ENCODE data around the gene LHPP.
A peak's percentile ranks its signal among the peaks of the same experiment; 100 is the strongest.

Gene LHPP

GRCh38 chr10:124482876-124483275, 21.3 kb downstream of the LHPP start:
- peaks cover 18% of the 10 kb centered on the region for H3K4me1 ChIP-seq (ENCODE audit: insufficient read depth, insufficient read length)
- DNase-seq (ENCODE audit: low read depth, low spot score) = no peak
- TF ChIP-seq ZNF274 (IDR thresholded peaks at IDR 0.05; ENCODE audit: low read depth, low read length) (no peak), SUZ12 (IDR thresholded peaks at IDR 0.05; ENCODE audit: extremely low read depth, insufficient read depth, insufficient read length) (no peak), YY1 (IDR thresholded peaks at IDR 0.05; ENCODE audit: insufficient read depth, insufficient read length) (no peak)
- H3K36me3 ChIP-seq (ENCODE audit: insufficient read depth, insufficient read length, low read length) = peaks cover 4% of the 10 kb centered on the region
- no peaks in the 10 kb centered on the region for H3K27me3 ChIP-seq (ENCODE audit: insufficient read depth, insufficient read length)
- H3K4me3 ChIP-seq (ENCODE audit: insufficient read length, low read depth) = no peak overlapping the region
- H3K9ac ChIP-seq (ENCODE audit: insufficient read length, low read depth) = no peak overlapping the region
- peaks cover 14% of the 10 kb centered on the region; the same call in 1 of the 2 replicates for H3K9me3 ChIP-seq (ENCODE audit: insufficient read depth, low read length)

DNA sequence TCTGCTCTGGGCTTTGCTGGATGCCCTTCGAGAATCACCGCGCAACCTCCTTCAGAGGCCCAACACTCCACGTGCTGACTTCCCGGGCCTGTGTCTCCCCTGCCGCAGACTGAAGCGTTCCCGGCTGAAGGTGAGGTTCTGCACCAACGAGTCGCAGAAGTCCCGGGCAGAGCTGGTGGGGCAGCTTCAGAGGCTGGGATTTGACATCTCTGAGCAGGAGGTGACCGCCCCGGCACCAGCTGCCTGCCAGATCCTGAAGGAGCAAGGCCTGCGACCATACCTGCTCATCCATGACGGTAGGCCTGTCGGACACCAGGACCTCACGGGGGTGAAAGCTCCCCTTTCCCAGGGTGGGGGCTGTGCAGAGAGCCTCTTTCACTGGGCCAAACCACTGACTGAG, 22.4 kb downstream of the LHPP start:
- no peak overlapping the region for H3K4me3 ChIP-seq (ENCODE audit: insufficient read length, low read depth)
- H3K27me3 ChIP-seq (ENCODE audit: insufficient read depth, insufficient read length) = no peaks in the 10 kb centered on the region
- no peak overlapping the region for H3K9ac ChIP-seq (ENCODE audit: insufficient read length, low read depth)
- DNase-seq (ENCODE audit: low read depth, low spot score) = no peak
- peaks cover 10% of the 10 kb centered on the region for H3K4me1 ChIP-seq (ENCODE audit: insufficient read depth, insufficient read length)
- peaks cover 14% of the 10 kb centered on the region; the same call in 1 of the 2 replicates for H3K9me3 ChIP-seq (ENCODE audit: insufficient read depth, low read length)
- TF ChIP-seq SUZ12 (IDR thresholded peaks at IDR 0.05; ENCODE audit: extremely low read depth, insufficient read depth, insufficient read length) (no peak), YY1 (IDR thresholded peaks at IDR 0.05; ENCODE audit: insufficient read depth, insufficient read length) (no peak), ZNF274 (IDR thresholded peaks at IDR 0.05; ENCODE audit: low read depth, low read length) (no peak)
- H3K36me3 ChIP-seq (ENCODE audit: insufficient read depth, insufficient read length, low read length) = peaks cover 8% of the 10 kb centered on the region

- DNase-seq (ENCODE audit: low read depth, low spot score) = no peak
- Histone ChIP-seq H3K27me3 (ENCODE audit: insufficient read depth, insufficient read length) (no peaks in the 10 kb centered on the region), H3K4me1 (ENCODE audit: insufficient read depth, insufficient read length) (peaks cover 6% of the 10 kb centered on the region), H3K4me3 (ENCODE audit: insufficient read length, low read depth) (no peak overlapping the region), H3K9ac (ENCODE audit: insufficient read length, low read depth) (no peak overlapping the region), H3K9me3 (ENCODE audit: insufficient read depth, low read length) (peaks cover 14% of the 10 kb centered on the region; the same call in 1 of the 2 replicates), H3K36me3 (ENCODE audit: insufficient read depth, insufficient read length, low read length) (peaks cover 8% of the 10 kb centered on the region)
- TF ChIP-seq ZNF274 (IDR thresholded peaks at IDR 0.05; ENCODE audit: low read depth, low read length) (no peak), YY1 (IDR thresholded peaks at IDR 0.05; ENCODE audit: insufficient read depth, insufficient read length) (no peak), SUZ12 (IDR thresholded peaks at IDR 0.05; ENCODE audit: extremely low read depth, insufficient read depth, insufficient read length) (no peak)
These were observed 23.0 kb downstream of the LHPP start for GRCh38 chr10:124484661-124485060.

- H3K4me3 ChIP-seq (ENCODE audit: insufficient read length, low read depth) = no peak overlapping the region
- DNase-seq (ENCODE audit: low read depth, low spot score) = no peak
- peaks cover 14% of the 10 kb centered on the region; the same call in 1 of the 2 replicates for H3K9me3 ChIP-seq (ENCODE audit: insufficient read depth, low read length)
- TF ChIP-seq ZNF274 (IDR thresholded peaks at IDR 0.05; ENCODE audit: low read depth, low read length) = no peak
- TF ChIP-seq YY1 (IDR thresholded peaks at IDR 0.05; ENCODE audit: insufficient read depth, insufficient read length) = no peak
- H3K27me3 ChIP-seq (ENCODE audit: insufficient read depth, insufficient read length) = no peaks in the 10 kb centered on the region
- peaks cover 16% of the 10 kb centered on the region for H3K36me3 ChIP-seq (ENCODE audit: insufficient read depth, insufficient read length, low read length)
- no peak overlapping the region for H3K9ac ChIP-seq (ENCODE audit: insufficient read length, low read depth)
- H3K4me1 ChIP-seq (ENCODE audit: insufficient read depth, insufficient read length) = peaks cover 1% of the 10 kb centered on the region
These were observed 25.0 kb downstream of the LHPP start for GRCh38 chr10:124486635-124487034.

DNA sequence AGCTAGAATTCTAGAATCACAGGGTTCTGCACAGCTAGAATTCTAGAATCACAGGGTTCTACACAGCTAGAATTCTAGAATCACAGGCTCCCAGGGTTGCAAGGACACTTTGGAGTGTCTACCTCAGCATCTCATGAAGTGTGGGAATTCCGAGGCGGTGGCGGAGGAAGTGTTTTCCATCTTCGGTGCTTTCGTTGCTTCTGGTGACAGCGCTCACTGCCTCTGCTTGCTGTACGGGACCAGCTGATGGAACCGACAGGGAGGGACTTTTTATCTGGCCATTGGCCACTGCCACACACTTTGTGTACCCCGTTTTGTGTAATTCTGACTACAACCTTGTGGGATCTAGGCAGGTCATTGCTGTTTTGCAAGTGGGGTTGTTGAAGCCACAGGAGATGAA, 29.5 kb downstream of the LHPP start:
- H3K4me3 ChIP-seq (ENCODE audit: insufficient read length, low read depth) = no peak overlapping the region
- no peak for TF ChIP-seq YY1 (IDR thresholded peaks at IDR 0.05; ENCODE audit: insufficient read depth, insufficient read length)
- no peak for TF ChIP-seq ZNF274 (IDR thresholded peaks at IDR 0.05; ENCODE audit: low read depth, low read length)
- no peak for TF ChIP-seq SUZ12 (IDR thresholded peaks at IDR 0.05; ENCODE audit: extremely low read depth, insufficient read depth, insufficient read length)
- DNase-seq (ENCODE audit: low read depth, low spot score) = no peak
- no peaks in the 10 kb centered on the region for H3K27me3 ChIP-seq (ENCODE audit: insufficient read depth, insufficient read length)
- H3K4me1 ChIP-seq (ENCODE audit: insufficient read depth, insufficient read length) = peaks cover 2% of the 10 kb centered on the region
- peaks cover 11% of the 10 kb centered on the region; the same call in 1 of the 2 replicates for H3K9me3 ChIP-seq (ENCODE audit: insufficient read depth, low read length)
- H3K9ac ChIP-seq (ENCODE audit: insufficient read length, low read depth) = no peak overlapping the region
- peaks cover 12% of the 10 kb centered on the region for H3K36me3 ChIP-seq (ENCODE audit: insufficient read depth, insufficient read length, low read length)

GRCh38 chr10:124492266-124492665, 30.6 kb downstream of the LHPP start:
- H3K9me3 ChIP-seq (ENCODE audit: insufficient read depth, low read length) = no peaks in the 10 kb centered on the region
- TF ChIP-seq SUZ12 (IDR thresholded peaks at IDR 0.05; ENCODE audit: extremely low read depth, insufficient read depth, insufficient read length) = no peak
- no peak for TF ChIP-seq ZNF274 (IDR thresholded peaks at IDR 0.05; ENCODE audit: low read depth, low read length)
- no peak for TF ChIP-seq YY1 (IDR thresholded peaks at IDR 0.05; ENCODE audit: insufficient read depth, insufficient read length)
- H3K4me3 ChIP-seq (ENCODE audit: insufficient read length, low read depth) = no peak overlapping the region
- no peaks in the 10 kb centered on the region for H3K27me3 ChIP-seq (ENCODE audit: insufficient read depth, insufficient read length)
- no peak for DNase-seq (ENCODE audit: low read depth, low spot score)
- H3K36me3 ChIP-seq (ENCODE audit: insufficient read depth, insufficient read length, low read length) = peaks cover 12% of the 10 kb centered on the region
- no peak overlapping the region for H3K9ac ChIP-seq (ENCODE audit: insufficient read length, low read depth)
- H3K4me1 ChIP-seq (ENCODE audit: insufficient read depth, insufficient read length) = peaks cover 5% of the 10 kb centered on the region

DNA sequence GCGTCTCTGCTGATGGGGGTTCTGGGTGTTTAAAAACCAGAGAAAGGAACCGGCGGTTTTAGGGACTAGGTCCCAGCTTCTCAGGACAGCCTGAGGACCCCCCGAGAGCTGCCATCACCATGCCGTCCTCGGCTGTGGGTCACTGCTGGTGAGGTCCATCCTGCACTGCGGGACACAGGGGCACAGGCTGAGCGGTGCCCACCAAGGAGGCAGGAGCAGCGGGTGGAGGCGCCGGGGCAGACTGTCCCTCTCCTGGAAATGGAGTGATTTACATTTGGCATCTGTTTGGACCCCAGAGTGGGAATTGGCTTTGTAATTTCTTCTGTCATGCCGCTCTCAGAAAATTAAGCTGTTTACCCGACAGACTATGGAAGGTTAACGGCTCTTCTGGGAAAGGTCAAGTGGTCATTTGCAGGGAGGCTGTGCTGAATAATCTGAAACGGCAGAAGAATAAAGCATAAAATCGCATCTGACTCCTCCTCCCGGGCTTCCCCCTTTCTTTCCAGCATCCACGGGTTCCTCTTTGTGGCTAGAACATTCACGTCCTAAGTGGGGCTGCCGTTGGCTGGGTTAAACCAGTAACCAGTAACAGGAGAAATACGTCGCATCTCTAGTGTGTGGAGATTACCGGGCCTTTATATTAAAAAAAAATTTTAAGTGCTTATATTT, 31.7 kb downstream of the LHPP start:
- Histone ChIP-seq H3K27me3 (ENCODE audit: insufficient read depth, insufficient read length) (no peaks in the 10 kb centered on the region), H3K9me3 (ENCODE audit: insufficient read depth, low read length) (no peaks in the 10 kb centered on the region), H3K4me3 (ENCODE audit: insufficient read length, low read depth) (no peak overlapping the region), H3K36me3 (ENCODE audit: insufficient read depth, insufficient read length, low read length) (peaks cover 10% of the 10 kb centered on the region), H3K9ac (ENCODE audit: insufficient read length, low read depth) (peak overlapping the region; percentile 8), H3K4me1 (ENCODE audit: insufficient read depth, insufficient read length) (peaks cover 9% of the 10 kb centered on the region)
- no peak for TF ChIP-seq SUZ12 (IDR thresholded peaks at IDR 0.05; ENCODE audit: extremely low read depth, insufficient read depth, insufficient read length)
- no peak for TF ChIP-seq YY1 (IDR thresholded peaks at IDR 0.05; ENCODE audit: insufficient read depth, insufficient read length)
- no peak for TF ChIP-seq ZNF274 (IDR thresholded peaks at IDR 0.05; ENCODE audit: low read depth, low read length)
- DNase-seq (ENCODE audit: low read depth, low spot score) = no peak
